ENCODE measurements around the gene KANSL2.

- TF ChIP-seq NONO (IDR thresholded peaks at IDR 0.05; ENCODE audit: low read depth in 2 of 2, low read length in 1 of 2), result no peak
- no peak for TF ChIP-seq RCOR1 (IDR thresholded peaks at IDR 0.05; ENCODE audit: borderline replicate concordance in 1 of 2, low read depth in 2 of 2, low read length in 2 of 2)
- TF ChIP-seq SRSF7 (optimal IDR thresholded peaks at IDR 0.05; ENCODE audit: low read depth, low read length), result no peak
- no peak for TF ChIP-seq CSDE1 (IDR thresholded peaks at IDR 0.05)
- TF ChIP-seq POLR2AphosphoS5 (IDR thresholded peaks at IDR 0.05; ENCODE audit: control insufficient read depth, insufficient read depth, low read depth, low read length), result no peak
- no peak for TF ChIP-seq REST (IDR thresholded peaks at IDR 0.05; ENCODE audit: borderline replicate concordance)
- TF ChIP-seq REST (CRISPR knock-in tag; IDR thresholded peaks at IDR 0.05; ENCODE audit: low read depth), result no peak
- TF ChIP-seq CTCF (IDR thresholded peaks at IDR 0.05 in 2 of 3, conservative IDR thresholded peaks at IDR 0.05 in 1 of 3; ENCODE audit: insufficient read depth in 2 of 3, low read depth in 1 of 3, low read length in 3 of 3), result no peak
- TF ChIP-seq NFE2 (IDR thresholded peaks at IDR 0.05; ENCODE audit: low read depth), result no peak
- TF ChIP-seq ZNF449 (CRISPR knock-in tag; IDR thresholded peaks at IDR 0.05), result no peak
- no peak for TF ChIP-seq ZNF253 (CRISPR knock-in tag; conservative IDR thresholded peaks at IDR 0.05)
Measured at GRCh38 chr12:48680861-48681260, 1.2 kb downstream of the KANSL2 start.

Measured in K562 (cell line).